GM19193 (cell line): ENCODE results near the gene RALGAPA2.

Experiments used
- POLR2A ChIP-seq: IDR thresholded peaks from 4 replicates; pipeline ENCODE4 v1.6.1; 2011; ENCODE audit not compliant: insufficient read depth, insufficient read length; ENCODE audit errors: extremely low read depth

RALGAPA2 gene

DNA sequence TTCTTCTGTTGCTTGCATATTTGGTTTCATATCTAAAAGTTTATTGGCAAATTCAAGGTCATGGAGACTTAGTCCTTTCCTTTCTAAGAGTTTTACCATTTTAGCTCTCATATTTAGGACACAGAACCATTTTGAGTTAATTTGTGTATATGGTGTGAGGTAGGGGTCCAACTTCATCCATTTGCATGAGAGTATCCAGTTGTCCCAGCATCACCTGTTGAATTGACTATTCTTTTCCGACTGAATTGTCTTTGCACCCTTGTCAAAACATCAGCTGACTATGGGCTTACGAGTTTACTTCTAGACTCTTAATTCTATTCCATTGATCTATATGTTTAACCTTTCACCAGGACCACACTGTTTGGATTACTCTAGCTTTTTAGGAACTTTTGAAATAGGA lies 157.5 kb downstream of the RALGAPA2 start:
- no peak for TF ChIP-seq POLR2A

DNA sequence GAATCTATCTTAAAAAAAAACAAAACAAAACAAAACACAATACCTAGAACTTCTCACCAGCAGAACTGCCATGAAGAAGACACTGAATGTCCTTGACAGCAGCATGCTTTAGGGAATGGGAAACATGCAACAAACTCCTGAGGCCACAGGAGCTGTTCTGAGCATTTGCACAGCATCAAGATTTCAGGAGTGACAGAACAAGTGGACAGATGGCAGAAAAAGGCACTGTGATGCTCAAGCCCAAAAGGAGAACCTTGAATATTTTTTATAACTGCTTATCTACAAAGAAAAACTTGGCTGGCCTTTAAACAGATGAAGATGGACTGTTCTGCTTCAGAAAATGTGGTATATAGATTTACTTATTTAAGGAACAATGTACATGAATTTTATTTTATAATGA lies 158.9 kb downstream of the RALGAPA2 start:
- no peak for TF ChIP-seq POLR2A

DNA sequence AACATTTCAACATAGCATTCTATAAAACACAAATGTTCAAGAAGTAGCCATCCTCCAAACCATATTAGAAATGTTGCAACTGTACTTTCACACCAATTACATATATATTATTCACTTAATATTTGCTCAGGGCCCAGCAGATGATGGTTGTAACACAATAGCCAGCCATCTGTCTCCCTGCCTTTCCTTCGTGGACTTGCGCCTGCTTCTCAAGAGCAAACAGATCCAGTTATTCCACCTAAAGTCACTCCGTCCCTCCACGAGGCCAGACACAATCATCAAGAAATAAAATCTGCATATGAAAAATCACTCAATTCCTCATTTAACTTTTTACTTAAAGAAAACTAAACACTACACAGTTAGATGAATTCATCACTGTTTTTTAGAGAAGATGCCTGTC lies 160.4 kb downstream of the RALGAPA2 start:
- no peak for TF ChIP-seq POLR2A

DNA sequence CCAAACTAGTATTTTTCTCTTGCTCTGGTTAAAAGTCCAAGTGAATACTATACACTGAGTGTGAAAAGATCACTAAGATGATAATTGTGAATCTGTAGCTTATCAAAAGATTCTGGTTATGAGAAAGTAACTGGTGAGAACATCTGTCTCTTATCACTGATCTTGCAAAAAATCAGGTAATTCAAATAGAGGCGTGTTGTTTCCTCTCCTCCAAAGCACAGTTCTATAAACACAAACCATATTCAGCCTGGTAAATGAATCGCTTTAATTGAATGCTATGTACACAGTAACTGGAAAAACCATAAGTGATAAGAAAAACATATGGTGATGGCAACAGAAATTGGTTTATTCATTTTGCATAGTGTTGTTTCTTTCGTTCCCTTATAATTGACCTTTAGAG lies 161.0 kb downstream of the RALGAPA2 start:
- TF ChIP-seq POLR2A: no peak

DNA sequence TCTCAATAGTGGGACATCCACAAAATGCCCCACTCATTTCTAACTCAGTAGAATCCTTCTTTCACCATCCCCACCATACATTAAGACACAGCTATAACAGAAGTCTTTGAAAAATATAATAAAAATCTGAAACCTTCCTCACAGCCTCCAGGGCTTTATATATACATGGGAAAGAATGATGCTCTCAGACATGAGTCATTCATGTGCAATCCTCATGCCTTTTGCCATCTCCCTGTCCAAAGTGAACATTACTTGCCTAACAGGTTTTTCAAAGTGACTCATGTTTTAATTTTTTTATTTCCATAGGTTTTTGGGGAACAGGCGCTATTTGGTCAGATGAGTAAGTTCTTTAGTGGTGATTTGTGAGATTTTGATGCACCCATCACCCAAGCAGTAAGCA lies 162.7 kb downstream of the RALGAPA2 start:
- no peak for TF ChIP-seq POLR2A

GRCh38 chr20:20549267-20549612 lies 163.2 kb downstream of the RALGAPA2 start:
- no peak for TF ChIP-seq POLR2A

DNA sequence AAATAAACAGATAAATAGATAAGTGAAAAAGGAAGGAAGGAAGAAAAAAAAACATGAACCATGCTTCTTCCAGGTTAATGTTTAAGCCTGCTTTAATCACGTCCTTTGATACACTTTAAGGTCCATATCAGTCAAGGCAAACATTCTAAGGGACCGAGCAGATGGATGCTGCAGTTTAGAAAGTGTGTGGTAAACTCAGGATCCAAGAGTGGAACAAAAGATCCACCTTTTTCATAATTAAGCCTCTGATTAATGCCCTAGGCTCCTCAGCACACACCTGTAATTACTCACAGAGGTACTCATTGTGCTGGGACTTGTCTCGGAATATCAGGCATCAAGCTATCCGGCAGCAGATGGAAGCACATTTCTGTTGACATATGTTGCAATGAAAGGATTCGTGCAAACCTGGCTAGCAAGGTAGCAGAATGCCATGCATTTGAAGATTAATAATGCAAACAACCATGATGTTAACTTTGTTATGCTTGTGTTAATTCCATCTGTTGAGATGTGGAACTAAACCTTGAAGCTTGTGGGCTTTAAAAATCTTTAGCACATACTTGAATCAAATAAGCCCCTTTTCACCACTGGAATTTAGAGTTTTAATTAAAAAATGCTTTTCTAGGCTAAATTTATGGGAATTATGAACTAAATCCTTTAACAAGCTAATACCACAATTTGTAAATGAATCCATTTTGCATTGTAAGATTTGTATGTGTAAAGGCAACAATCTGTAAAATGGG lies 163.7 kb downstream of the RALGAPA2 start:
- TF ChIP-seq POLR2A: no peak

- TF ChIP-seq POLR2A: no peak
Measured at GRCh38 chr20:20547876-20548266, 164.6 kb downstream of the RALGAPA2 start.

GRCh38 chr20:20547221-20547875 lies 165.1 kb downstream of the RALGAPA2 start:
- no peak for TF ChIP-seq POLR2A

- no peak for TF ChIP-seq POLR2A
Measured at GRCh38 chr20:20546402-20546801, 166.0 kb downstream of the RALGAPA2 start.

- TF ChIP-seq POLR2A: no peak
Measured at GRCh38 chr20:20536240-20536933, 176.1 kb downstream of the RALGAPA2 start.

GRCh38 chr20:20535051-20535450 lies 177.4 kb downstream of the RALGAPA2 start:
- TF ChIP-seq POLR2A: no peak

DNA sequence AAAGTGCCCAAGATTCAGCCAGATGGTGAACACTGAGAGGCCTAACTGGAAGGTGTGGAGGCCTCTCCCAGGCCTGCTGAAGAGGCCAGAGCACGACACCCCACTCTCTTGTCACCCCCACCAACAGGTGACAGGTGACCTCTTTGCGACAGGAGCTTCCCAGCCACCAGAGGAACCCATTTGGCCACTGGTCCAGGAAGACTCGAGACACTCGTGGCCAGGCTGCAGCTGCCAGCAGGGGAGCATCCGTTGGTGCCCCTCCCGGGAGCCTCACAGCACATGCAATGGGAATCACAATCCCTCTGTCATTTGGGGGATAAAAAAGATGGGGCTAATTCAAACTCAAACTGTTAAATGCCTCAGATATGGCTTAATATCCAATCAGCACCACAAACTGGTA lies 181.2 kb downstream of the RALGAPA2 start:
- no peak for TF ChIP-seq POLR2A

DNA sequence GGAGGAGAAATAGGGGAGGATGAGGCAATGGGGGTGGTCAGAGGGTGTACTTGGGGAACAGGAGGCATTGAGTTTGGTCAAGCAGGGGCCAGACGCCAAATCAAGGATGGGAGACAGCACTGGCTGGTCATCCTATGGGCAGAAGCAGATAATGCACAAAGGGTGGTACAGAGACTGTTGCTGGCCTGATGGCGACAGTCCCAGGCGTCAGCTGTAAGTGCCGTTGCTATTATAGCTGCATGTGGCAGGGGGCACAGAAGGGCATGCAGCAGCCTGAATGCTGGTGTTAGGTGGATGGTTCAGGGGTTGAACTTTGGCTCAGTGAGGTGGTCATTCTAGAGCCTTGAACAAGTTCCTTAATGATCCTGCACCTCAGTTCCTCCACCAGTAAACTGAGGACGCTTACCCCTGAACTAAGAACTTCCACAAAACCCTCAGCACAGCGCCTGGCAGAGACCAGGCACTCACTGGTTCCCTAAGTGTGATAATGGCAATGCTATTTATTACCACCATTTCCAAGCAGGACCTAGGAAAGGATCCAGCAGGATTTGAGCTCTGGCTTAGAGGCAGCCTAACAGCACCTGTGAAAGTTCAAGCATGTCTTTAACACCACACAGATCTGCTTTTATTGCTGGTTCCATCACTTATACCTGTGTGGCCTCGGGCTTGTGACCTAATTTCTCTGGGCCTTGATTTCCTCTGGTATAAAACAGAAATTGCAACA lies 181.9 kb downstream of the RALGAPA2 start:
- no peak for TF ChIP-seq POLR2A

GRCh38 chr20:20529597-20529996 lies 182.8 kb downstream of the RALGAPA2 start:
- TF ChIP-seq POLR2A: no peak
